GM18505 (cell line): ENCODE measurements around the gene RARA.
"Not testable (repeated sequence)": the region's sequence is repeated elsewhere in the genome, so short reads cannot be mapped to it uniquely, and the experiment has no call there.

ENCODE experiments used
- ATAC-seq: cut with Tn5 transposase; IDR thresholded peaks from one replicate; pipeline ENCODE4 v1.9.1; 2021; ENCODE audit not compliant: unreplicated experiment
- POLR2A ChIP-seq: IDR thresholded peaks from 4 replicates; pipeline ENCODE4 v1.6.1; 2011; ENCODE audit warnings: borderline replicate concordance; ENCODE audit not compliant: insufficient read depth, insufficient read length; ENCODE audit errors: extremely low read depth

Gene RARA

DNA sequence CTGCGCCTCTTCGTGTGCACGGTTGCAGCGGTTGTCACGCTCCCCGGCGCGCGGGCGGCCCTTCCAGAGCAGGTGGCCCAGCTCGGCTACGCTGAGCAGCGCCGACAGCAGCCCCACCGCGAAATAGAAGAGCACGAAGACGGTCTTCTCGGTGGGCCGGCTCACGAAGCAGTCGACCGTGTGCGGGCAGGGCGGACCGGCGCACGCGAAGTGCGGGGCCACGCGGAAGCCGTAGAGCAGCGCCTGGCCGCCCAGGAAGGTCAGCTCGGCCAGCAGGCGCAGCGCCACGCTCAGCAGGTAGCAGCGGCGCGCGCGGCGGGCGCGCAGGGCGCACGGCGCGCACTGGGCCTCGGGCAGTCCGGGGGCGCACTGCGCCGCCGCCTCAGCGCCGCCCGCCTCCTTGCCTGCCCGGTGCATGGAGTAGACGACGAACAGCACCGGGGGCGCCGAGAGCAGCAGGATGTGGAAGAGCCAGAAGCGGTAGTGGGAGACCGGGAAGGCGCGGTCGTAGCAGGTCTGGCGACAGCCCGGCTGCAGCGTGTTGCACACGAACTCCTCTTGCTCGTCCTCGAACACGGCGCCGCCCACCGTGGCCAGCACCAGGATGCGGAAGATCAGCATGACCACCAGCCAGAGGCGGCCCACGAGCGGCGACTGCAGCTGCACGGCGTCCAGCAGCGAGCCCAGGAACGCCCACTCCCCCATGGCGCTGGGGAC lies 54.3 kb downstream of the RARA start:
- no peak for TF ChIP-seq POLR2A
- peak; percentile 30 for ATAC-seq

- no peak for ATAC-seq
- no peak for TF ChIP-seq POLR2A
Measured at GRCh38 chr17:40364121-40364861, 55.3 kb downstream of the RARA start, which contains the start of gene GJD3. GJD3 (minus strand) TSS chr17:40364737; CDS start chr17:40363815, 922 bp downstream.

DNA sequence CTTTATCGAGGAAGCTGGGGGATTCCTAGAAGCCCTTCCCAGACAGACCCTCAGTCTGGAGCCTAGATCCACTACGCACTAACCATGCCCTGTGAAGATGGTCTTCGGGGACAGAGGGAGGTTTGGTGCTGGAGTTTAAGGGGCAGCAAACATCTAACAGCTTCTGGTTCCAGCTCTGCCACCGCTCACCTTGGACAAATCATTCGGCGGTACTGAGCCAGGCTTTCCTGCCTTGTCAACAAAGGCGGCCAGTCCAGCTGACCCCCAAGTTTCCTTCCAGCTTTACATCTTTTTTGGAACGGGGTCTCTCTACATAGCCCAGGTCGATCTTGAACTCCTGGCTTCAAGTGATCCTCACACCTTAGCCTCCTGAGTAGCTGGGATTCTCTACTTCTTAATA lies 55.9 kb downstream of the RARA start:
- TF ChIP-seq POLR2A, result no peak
- ATAC-seq, result no peak

GRCh38 chr17:40366076-40366860 lies 57.3 kb downstream of the RARA start:
- no peak for TF ChIP-seq POLR2A
- no peak for ATAC-seq

DNA sequence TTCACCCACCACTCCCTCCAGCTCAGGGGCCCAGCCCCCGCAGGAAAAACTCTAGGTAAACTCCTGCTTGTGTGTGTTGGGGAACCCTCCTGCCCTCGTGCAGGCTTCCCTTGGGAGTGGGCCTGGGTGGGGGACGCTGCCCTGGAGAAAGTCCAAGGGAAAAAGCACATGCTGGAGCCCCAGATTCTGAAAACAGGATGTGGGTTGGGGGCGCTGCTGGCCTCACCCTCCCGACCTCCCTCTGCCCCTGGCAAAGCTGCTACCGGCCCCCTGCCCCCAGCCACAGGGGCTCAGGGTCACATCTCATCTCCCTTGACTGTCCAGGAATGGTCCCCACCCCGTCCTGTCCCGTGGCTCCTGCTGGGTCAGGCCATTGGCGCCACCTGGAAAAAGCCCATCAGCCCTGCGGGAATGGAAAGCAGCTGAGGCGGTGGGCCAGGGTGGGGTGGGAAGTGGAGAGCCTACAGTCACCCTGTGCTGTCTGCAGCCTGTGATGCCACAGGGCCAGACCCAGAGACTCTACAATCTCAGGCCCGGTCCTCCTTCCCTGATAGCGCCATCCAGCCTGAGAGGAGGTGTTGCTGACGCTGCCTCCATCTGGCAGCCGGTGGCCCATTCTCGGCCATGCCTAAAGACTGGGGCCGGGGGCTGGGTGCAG lies 58.0 kb downstream of the RARA start:
- TF ChIP-seq POLR2A, result no peak
- no peak for ATAC-seq

- ATAC-seq, result not testable (repeated sequence)
Measured at GRCh38 chr17:40367728-40368127, 58.7 kb downstream of the RARA start.

DNA sequence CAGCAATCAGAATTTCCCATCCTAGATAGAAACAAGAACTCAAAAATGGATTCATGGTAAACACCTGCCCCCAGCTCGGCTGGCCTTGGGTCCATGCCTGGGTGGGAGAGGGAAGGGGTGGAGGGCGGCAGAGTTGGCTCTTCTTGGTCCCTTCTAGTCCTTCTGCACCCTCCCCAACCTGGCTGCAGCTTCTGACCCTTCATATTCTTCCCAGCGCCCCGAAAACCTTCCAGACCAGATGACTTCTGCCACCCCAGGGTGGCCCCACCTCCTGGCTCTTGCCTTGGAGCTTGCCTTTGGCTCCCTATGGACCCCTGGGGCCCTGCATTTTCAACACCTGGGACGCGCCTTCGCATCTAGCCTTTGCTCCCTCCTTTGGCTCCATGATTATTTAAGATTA lies 60.9 kb downstream of the RARA start:
- no peak for ATAC-seq
- no peak for TF ChIP-seq POLR2A

DNA sequence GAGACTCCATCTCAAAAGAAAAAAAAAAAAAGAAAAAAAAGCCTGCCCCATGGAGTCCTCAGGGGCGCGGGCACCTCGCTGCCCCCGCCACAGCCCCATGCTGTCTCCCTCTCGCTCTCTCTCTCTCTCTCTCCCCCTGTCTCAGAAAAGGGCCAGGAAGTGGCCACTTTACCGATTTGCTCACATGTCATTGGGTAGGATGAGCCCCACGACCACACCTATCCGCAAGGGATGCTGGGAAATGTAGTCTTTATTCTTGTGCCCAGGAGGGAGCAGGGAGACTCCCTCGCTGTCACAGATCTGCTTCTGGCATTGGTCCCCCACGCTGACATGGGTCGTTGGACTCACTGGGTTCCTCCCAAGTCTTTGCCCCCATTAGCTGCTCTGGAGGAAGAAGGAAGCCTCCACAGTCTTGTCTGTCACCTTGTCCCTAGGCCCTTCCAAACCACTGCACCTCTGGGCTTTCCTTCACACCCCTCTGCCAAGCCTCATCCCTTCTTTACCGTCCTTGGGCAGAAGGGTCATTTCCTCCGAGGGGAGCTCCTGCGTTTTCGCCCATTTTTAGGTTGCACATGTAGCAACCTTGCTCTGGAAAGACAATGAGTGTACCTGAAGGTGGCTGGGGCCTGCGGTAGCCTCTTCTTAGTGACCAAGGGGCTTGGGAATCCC lies 62.4 kb downstream of the RARA start:
- no peak for TF ChIP-seq POLR2A
- no peak for ATAC-seq

DNA sequence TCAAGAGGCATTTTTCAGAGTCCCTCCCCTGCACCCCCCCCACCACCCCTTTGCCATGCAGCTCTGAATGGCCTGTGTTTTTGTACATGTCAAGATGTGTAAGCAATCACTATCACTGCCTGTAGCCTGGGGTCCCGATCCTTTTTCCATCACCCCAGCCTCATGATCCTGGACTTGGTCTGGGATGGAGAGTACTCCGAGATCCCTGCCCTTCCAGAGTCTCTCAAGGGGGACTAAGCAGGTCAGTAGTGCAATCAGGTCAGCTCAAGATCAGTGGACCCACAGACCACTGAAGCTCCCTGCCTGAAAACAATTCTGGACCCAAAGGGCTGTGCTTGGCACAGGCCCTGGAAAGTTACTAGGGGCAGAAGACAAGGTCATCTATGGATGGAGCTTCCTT lies 63.1 kb downstream of the RARA start:
- ATAC-seq, result no peak
- TF ChIP-seq POLR2A, result no peak

DNA sequence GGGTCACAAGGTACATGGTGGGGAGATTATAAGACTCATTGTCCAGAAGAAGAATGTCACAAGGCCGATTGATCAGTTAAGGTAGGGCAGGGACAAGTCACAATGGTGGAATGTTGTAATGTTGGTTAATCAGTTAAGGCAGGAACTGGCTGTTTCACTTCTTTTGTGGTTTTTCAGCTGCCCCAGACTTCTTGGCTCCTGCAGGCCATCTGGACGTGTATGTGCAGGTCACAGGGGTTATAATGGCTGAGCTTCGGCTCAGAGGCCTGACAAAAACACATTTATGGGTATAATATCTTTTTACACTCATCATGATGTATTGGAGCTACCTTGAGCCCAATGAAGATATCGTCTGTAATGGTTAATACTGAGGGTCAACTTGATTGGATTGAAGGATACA lies 63.7 kb downstream of the RARA start:
- ATAC-seq, result not testable (repeated sequence)

DNA sequence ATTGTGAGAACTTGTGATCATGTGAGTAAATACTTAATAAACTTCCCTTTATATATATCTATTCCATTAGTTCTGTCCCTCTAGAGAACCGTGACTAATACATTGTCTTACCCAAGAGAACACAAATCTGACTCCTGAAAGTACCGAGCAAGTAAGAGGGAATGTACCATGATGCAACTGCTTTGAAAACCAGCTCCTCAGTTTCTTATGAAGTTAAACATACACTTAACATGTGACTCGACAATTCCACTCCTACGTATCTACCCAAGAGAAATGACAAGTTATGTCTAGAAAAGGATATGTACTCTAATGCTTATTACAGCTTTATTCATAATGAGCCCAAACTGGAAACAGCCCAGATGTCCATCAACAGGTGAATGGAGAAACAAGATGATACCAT lies 64.3 kb downstream of the RARA start:
- no peak for ATAC-seq
- no peak for TF ChIP-seq POLR2A

DNA sequence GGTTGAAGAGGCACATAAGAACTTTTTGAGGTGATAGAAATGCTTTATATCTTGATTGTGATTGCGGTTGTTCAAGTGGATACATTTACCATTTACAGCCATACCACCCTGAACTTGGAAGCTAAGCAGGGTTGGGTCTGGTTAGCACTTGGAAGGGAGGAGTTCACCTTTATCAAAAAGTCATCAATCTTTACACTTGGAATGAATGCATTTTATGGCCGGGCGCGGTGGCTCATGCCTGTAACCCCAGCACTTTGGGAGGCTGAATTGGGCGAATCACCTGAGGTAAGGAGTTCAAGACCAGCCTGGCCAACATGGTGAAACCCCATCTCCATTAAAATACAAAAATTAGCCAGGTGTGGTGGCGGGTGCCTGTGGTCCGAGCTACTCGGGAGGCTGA lies 65.0 kb downstream of the RARA start:
- no peak for TF ChIP-seq POLR2A
- no peak for ATAC-seq
